Measurements from ENCODE around the gene NECAB3. TPM values are rescaled to one million over a fixed set of nuclear protein-coding genes. Genes with fewer than 3 reads are reported as not detected.
A peak's percentile ranks its signal among the peaks of the same experiment; 100 is the strongest.

Gene NECAB3
- total RNA-seq, 1 donor: 22.0 TPM

- peak overlapping the region; percentile 54 for H3K4me3 ChIP-seq (ENCODE audit: low read depth, low read length)
- TF ChIP-seq CTCF (IDR thresholded peaks at IDR 0.05; ENCODE audit: insufficient read depth, low read depth, low read length): no peak
- DNase-seq (ENCODE audit: low read depth): no peak
These were observed 10.5 kb upstream of the NECAB3 start for GRCh38 chr20:33684533-33685327.

- no peak overlapping the region for H3K4me3 ChIP-seq (ENCODE audit: low read depth, low read length)
- DNase-seq (ENCODE audit: low read depth): no peak
- no peak for TF ChIP-seq CTCF (IDR thresholded peaks at IDR 0.05; ENCODE audit: insufficient read depth, low read depth, low read length)
These were observed 7.6 kb upstream of the NECAB3 start for GRCh38 chr20:33681728-33682353.

GRCh38 chr20:33681288-33681687, 7.1 kb upstream of the NECAB3 start:
- no peak overlapping the region for H3K4me3 ChIP-seq (ENCODE audit: low read depth, low read length)
- DNase-seq (ENCODE audit: low read depth): no peak
- TF ChIP-seq CTCF (IDR thresholded peaks at IDR 0.05; ENCODE audit: insufficient read depth, low read depth, low read length): no peak

- no peak for TF ChIP-seq CTCF (IDR thresholded peaks at IDR 0.05; ENCODE audit: insufficient read depth, low read depth, low read length)
- no peak overlapping the region for H3K4me3 ChIP-seq (ENCODE audit: low read depth, low read length)
- DNase-seq (ENCODE audit: low read depth): no peak
These were observed 6.5 kb upstream of the NECAB3 start for GRCh38 chr20:33680686-33681085.

GRCh38 chr20:33679758-33680485, 5.7 kb upstream of the NECAB3 start:
- DNase-seq (ENCODE audit: low read depth): no peak
- TF ChIP-seq CTCF (IDR thresholded peaks at IDR 0.05; ENCODE audit: insufficient read depth, low read depth, low read length): no peak
- H3K4me3 ChIP-seq (ENCODE audit: low read depth, low read length): no peak overlapping the region

- no peak for TF ChIP-seq CTCF (IDR thresholded peaks at IDR 0.05; ENCODE audit: insufficient read depth, low read depth, low read length)
- peak; percentile 35 for DNase-seq (ENCODE audit: low read depth)
- H3K4me3 ChIP-seq (ENCODE audit: low read depth, low read length): no peak overlapping the region
These were observed 3.9 kb upstream of the NECAB3 start for GRCh38 chr20:33677991-33678702.

All from fibroblast of villous mesenchyme (primary cell).